AG04449 (cell line): ENCODE measurements around the gene PPM1J.
A peak's percentile ranks its signal among the peaks of the same experiment; 100 is the strongest.

ENCODE experiments used
- CTCF ChIA-PET: fragments of 350-600 bp; formaldehyde crosslinking; extraction: SDS; loops from one replicate; lab custom pipeline; 2021; ENCODE audit warnings: antibody characterized with exemption; lab: Yijun Ruan, JAX
- POLR2A ChIA-PET: fragments of 400-600, 350-600 bp; formaldehyde crosslinking; extraction: SDS; loops from one replicate; lab custom pipeline; 2020; ENCODE audit warnings: antibody characterized with exemption, inconsistent platforms; lab: Yijun Ruan, JAX
- DNase-seq: peaks from one replicate; pipeline ENCODE4 v3.0.0-alpha.2; 2010; ENCODE audit warnings: low read depth, low spot score
- H3K4me3 ChIP-seq: 2 replicates; pipeline ENCODE4 v1.5.1; 2011; ENCODE audit warnings: low read depth, mild to moderate bottlenecking, control low read depth, low read length
- TF ChIP-seq, protein P1 (sequence below): IDR thresholded peaks from one replicate; pipeline ENCODE4 v1.5.1; 2011; ENCODE audit warnings: mild to moderate bottlenecking, moderate library complexity, low read length, control low read depth, inconsistent platforms; ENCODE audit not compliant: insufficient read depth; ENCODE audit errors: missing control alignments

Gene PPM1J

DNA sequence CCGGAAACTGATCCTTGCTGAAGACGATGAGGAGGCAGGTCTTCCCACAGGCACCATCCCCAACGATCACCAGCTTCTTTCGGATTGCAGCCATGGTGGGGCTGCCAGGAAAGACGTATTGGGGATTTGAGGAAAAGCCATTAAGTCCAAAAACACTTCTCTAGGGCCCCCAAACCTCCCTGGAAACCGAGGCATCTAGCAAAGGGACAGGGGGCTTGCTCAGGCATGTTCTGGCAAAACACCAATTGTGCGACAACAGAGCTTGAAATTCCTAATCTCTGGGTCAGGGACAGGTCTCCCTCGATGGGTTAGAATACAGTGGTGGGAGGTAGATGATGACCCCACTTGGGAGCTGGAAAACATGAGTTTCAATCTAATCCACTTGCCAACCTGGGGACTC, 11.4 kb downstream of the PPM1J start:
- CTCF ChIA-PET, result interaction anchor here (1.0 to 4.5 kb wide), 7 partner anchors 12 to 369 kb away, joined by 3 to 36 read pairs (median 6); partner anchors contain the start of genes LRIG2, MOV10 and PPM1J
- no peak for DNase-seq
- TF ChIP-seq, protein P1, sequence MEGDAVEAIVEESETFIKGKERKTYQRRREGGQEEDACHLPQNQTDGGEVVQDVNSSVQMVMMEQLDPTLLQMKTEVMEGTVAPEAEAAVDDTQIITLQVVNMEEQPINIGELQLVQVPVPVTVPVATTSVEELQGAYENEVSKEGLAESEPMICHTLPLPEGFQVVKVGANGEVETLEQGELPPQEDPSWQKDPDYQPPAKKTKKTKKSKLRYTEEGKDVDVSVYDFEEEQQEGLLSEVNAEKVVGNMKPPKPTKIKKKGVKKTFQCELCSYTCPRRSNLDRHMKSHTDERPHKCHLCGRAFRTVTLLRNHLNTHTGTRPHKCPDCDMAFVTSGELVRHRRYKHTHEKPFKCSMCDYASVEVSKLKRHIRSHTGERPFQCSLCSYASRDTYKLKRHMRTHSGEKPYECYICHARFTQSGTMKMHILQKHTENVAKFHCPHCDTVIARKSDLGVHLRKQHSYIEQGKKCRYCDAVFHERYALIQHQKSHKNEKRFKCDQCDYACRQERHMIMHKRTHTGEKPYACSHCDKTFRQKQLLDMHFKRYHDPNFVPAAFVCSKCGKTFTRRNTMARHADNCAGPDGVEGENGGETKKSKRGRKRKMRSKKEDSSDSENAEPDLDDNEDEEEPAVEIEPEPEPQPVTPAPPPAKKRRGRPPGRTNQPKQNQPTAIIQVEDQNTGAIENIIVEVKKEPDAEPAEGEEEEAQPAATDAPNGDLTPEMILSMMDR, result no peak
- POLR2A ChIA-PET, result interaction anchor here (0.6 to 2.3 kb wide), 4 partner anchors 29 to 1584 kb away, joined by 5 to 21 read pairs (median 14); partner anchors contain the start of genes CAPZA1, CTTNBP2NL, MOV10 and ST7L
- no peak overlapping the region for H3K4me3 ChIP-seq

- no peak overlapping the region; the same call in 1 of the 2 replicates for H3K4me3 ChIP-seq
- TF ChIP-seq, protein P1, result no peak
- CTCF ChIA-PET, result interaction anchor here (1.1 to 4.5 kb wide), 5 partner anchors 13 to 311 kb away, joined by 5 to 36 read pairs (median 21); partner anchors contain the start of genes MOV10 and PPM1J
- no peak for DNase-seq
- POLR2A ChIA-PET, result interaction anchor here (0.7 to 1.7 kb wide), 3 partner anchors 8 to 152 kb away, joined by 4 to 6 read pairs (median 4); partner anchors contain the start of gene MOV10
Measured at GRCh38 chr1:112702420-112703261, 12.5 kb downstream of the PPM1J start.

DNA sequence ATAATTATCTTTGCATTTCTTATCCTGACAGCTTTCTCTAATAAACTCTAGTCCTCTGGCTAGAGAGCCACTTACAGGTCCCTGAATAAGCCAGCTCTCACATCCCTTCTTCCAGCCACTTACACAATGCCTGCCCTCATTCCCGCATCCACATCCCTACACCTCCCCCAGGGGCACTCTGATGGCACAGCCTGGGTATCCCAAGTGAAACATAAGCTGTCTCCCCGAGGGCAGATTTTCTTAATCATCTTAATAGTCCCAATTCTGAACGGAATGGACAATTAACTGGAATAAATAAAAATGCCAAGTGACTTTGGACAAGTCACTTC, 13.1 kb downstream of the PPM1J start:
- ChIA-PET CTCF (interaction anchor here (0.6 to 4.5 kb wide), 6 partner anchors 12 to 311 kb away, joined by 3 to 36 read pairs (median 7); partner anchors contain the start of genes MOV10 and PPM1J), POLR2A (interaction anchor here (0.5 to 1.7 kb wide), 2 partner anchors 28 to 175 kb away, joined by 3 to 6 read pairs; partner anchors contain the start of gene MOV10)
- DNase-seq, result no peak
- no peak overlapping the region for H3K4me3 ChIP-seq
- TF ChIP-seq, protein P1, result no peak

DNA sequence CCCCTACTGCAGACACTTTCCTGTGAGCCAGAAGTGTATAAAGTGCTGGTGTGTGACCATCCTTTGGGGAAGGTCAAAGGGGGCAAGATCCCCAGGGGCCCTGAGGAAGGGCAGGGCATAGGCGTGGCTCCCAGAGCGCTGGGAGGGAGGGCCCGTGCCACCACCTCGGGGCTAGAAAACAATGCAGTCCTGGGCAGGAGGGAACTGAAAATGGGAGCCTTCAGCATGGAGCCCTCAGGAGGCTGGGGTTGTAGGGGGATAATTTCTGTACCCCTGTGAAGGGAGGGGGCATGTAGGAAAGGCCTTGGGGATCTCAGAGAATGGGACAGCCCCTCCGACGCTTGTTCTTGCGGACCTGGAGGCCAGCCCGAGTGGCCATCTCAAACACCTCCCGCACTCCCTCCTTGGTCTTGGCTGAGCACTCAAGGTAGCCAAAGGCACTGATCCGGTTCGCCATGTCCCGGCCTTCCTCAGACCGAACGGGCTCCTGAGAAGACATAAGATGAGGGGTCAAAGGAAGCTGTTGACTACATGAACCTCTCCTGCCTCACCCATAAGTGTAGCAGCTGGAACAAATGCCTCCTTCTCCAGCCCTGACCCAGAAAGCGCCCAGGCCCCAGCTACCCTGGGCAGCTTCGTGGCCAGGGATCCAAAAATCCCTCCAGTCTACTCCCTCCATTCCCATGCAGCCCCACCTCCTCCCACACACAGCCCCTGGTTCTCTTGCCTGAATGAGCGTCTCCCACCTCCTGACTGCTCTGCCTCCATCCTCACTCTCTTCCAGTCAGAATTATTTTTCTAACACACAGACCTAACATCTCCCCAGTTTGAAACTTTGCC, 13.7 kb downstream of the PPM1J start:
- no peak for DNase-seq
- TF ChIP-seq, protein P1, result no peak
- peak overlapping the region; percentile 6 for H3K4me3 ChIP-seq
- ChIA-PET POLR2A (interaction anchor here (0.5 to 3.0 kb wide), 5 partner anchors 11 to 175 kb away, joined by 3 to 15 read pairs (median 6); partner anchors contain the start of gene MOV10), CTCF (interaction anchor here (0.6 to 4.5 kb wide), 7 partner anchors 12 to 310 kb away, joined by 3 to 36 read pairs (median 9); partner anchors contain the start of genes MOV10 and PPM1J)

GRCh38 chr1:112700290-112701226, 14.6 kb downstream of the PPM1J start:
- peak overlapping the region; percentile 25 for H3K4me3 ChIP-seq
- POLR2A ChIA-PET, result interaction anchor here (0.7 to 3.0 kb wide), 7 partner anchors 11 to 312 kb away, joined by 3 to 15 read pairs (median 4); partner anchors contain the start of gene MOV10
- peak; percentile 74 for DNase-seq
- TF ChIP-seq, protein P1, result peak; percentile 1
- CTCF ChIA-PET, result interaction anchor here (1.1 to 2.9 kb wide), 5 partner anchors 10 to 199 kb away, joined by 3 to 11 read pairs (median 3); partner anchors contain the start of genes MOV10 and PPM1J
